ENCODE data around the gene CACNB4. TPM values are rescaled to one million over a fixed set of nuclear protein-coding genes. Genes with fewer than 3 reads are reported as not detected.

The CACNB4 gene
- total RNA-seq, 1 experiment from 2014 or later, result not detected

DNA sequence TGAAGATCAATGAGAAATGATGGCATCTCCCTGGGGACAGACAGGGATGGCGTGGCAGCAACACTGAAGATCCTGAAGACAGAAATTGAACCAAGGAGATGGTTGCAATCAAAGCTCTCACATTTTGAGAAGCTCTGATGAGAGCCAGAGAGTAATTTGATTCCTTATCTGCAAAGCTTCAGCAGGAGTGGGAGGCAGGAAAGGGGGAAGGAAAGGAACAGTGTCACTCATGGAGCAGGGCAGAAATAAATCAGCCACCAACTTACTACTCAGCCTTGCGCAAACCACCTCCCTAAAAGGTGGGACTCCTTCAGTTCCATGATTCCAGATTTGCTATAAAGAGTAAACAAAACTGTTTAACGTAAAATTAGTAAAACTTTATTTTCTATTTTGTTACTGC is 119.2 kb downstream of the CACNB4 start:
- no peak overlapping the region for H3K4me3 ChIP-seq
- no peaks in the 10 kb centered on the region for H3K9me3 ChIP-seq
- H3K27me3 ChIP-seq, result no peaks in the 10 kb centered on the region
- no peaks in the 10 kb centered on the region for H3K36me3 ChIP-seq
- DNase-seq, result no peak

DNA sequence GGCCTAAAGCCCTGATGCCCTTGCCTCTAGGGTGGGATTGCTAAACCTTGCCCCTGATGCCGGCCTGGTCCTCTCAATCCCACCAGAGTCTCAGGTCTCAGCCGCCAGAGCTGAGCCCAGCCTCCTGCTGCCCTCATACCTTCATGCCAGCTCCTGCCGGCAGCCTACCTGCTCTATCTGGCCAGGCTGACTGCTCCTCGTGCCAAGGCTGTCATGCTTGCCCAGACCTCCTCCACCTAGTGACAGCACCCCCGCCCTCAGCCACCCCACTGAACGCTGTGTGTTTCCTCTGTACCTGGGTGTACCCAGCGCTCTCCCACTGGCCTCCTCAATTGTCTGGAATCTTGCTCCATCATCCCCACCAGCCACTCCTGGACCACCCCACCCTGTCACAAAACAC is 120.1 kb downstream of the CACNB4 start:
- no peaks in the 10 kb centered on the region for H3K27me3 ChIP-seq
- no peak for DNase-seq
- H3K4me3 ChIP-seq, result no peak overlapping the region
- H3K9me3 ChIP-seq, result no peaks in the 10 kb centered on the region
- no peaks in the 10 kb centered on the region for H3K36me3 ChIP-seq

DNA sequence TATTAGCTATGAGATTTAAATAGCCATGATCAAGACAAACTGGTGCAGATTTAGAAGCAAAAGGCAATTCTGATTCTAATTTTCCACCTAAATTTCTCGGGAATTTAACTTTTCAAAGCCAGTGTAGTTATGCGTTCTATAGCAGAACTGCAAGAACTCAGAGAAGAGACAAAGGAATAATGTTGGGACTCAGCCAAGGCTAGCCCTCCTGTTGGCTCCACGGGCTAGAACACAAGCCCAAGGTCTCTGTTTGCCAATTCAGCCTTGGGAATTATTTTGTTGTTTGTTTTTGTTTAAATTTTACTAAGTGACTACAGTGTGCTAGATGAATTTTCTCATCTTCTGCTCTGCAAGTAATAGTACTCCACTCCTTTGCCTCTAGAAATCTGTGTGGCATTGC is 121.2 kb downstream of the CACNB4 start:
- no peaks in the 10 kb centered on the region for H3K27me3 ChIP-seq
- no peak overlapping the region for H3K4me3 ChIP-seq
- no peaks in the 10 kb centered on the region for H3K9me3 ChIP-seq
- H3K36me3 ChIP-seq, result no peaks in the 10 kb centered on the region
- no peak for DNase-seq

DNA sequence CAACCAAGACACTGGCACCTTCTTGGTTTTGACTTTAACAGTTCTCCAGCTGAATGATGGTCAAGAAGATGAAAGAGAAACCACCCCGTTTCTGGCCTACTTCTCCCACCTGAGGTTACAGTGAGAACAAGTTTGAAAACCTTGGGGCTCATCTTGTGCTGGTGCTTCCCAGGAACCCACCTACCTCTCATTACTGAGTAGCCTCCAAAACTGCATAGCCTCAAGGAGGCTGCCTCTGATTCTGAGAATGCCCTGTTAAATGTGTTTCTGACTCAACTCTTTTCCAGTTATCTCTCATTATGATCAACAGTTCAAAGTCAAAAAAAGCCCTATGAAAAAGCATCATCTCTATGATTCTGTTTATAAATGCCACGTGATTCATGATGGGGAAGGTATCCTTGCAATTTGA is 121.9 kb downstream of the CACNB4 start:
- H3K4me3 ChIP-seq, result no peak overlapping the region
- no peaks in the 10 kb centered on the region for H3K36me3 ChIP-seq
- no peaks in the 10 kb centered on the region for H3K27me3 ChIP-seq
- no peak for DNase-seq
- no peaks in the 10 kb centered on the region for H3K9me3 ChIP-seq

DNA sequence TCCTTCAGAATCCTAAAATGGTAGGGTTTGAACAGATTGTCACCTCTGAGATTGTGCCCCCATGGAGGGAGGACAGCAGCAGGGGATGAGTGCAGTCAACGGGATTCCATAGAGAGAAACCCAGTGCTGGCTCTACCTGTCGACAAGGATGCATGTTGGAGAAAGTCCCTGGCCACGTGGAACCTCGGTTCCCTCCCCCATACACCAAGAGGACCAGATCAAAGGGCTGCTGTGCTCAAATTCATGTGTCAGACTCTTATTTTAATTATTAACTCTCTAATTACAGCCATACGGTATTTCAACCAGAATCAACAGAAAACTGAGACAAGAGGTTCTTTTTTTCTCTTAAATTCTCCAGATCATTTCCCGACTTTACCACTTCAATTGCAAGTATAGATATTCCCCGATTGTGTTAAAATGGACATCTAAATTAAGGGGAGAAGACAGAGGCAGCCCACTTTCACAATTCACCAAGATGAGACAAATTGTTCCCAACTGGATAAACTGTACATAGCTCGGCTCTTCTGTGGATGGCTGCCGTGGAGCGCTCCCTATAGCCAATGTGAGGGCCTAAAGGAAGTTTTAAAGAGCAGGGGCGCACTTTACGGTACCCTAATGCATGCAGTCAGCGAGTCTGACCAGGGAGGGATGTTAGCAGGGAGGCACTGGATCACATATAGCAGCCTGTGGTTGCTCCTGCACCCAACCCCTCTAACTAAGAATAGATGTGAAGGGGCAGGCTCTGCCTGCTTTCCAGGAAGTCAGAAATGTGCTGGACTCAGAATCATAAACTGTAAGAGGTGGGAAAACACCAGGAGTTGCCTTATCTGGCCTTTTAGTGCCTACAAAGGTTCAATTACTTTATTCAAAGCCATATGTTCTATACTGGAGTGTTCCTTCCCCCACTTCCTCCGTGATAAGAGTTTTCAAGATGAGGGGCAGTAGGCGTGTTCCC is 123.1 kb downstream of the CACNB4 start:
- H3K27me3 ChIP-seq, result no peaks in the 10 kb centered on the region
- no peak for DNase-seq
- no peaks in the 10 kb centered on the region for H3K36me3 ChIP-seq
- H3K9me3 ChIP-seq, result no peaks in the 10 kb centered on the region
- H3K4me3 ChIP-seq, result no peak overlapping the region

DNA sequence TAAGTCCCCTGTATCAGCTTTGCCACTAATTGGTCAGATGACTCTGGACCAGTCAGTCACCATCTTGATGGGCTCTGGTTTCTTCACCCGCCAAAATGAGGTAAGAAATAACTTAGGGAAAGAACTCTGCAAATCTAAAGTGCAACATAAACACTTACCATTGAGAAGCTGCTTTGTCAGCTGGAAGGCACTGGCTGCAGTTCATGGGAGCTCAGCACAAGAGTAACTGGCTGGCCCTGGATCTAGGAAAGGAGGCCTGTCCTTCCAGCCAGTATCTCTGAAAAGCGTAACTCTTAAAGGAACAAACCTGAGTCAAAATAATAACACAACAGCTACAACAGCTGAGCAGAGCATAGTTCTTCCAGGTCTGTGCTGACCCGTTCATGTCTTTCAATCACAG is 123.9 kb downstream of the CACNB4 start:
- Histone ChIP-seq H3K27me3 (no peaks in the 10 kb centered on the region), H3K4me3 (no peak overlapping the region), H3K36me3 (no peaks in the 10 kb centered on the region), H3K9me3 (no peaks in the 10 kb centered on the region)
- DNase-seq, result no peak

DNA sequence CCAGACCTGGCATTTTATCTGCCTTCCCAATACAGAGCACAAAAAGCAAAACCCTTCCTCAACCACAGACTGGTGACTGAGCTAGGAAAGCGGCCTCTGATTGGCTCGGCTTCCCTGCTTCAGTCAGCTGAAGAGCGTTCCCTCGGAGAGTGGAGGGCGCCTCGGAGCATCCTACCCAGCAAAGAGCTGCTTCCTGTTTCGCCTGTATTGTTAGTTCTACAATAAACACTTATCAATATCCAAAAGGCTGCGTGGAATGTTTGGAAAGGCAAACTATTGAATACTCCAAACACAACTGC is 125.0 kb downstream of the CACNB4 start:
- Histone ChIP-seq H3K36me3 (no peaks in the 10 kb centered on the region), H3K9me3 (no peaks in the 10 kb centered on the region), H3K27me3 (no peaks in the 10 kb centered on the region), H3K4me3 (no peak overlapping the region)
- no peak for DNase-seq

DNA sequence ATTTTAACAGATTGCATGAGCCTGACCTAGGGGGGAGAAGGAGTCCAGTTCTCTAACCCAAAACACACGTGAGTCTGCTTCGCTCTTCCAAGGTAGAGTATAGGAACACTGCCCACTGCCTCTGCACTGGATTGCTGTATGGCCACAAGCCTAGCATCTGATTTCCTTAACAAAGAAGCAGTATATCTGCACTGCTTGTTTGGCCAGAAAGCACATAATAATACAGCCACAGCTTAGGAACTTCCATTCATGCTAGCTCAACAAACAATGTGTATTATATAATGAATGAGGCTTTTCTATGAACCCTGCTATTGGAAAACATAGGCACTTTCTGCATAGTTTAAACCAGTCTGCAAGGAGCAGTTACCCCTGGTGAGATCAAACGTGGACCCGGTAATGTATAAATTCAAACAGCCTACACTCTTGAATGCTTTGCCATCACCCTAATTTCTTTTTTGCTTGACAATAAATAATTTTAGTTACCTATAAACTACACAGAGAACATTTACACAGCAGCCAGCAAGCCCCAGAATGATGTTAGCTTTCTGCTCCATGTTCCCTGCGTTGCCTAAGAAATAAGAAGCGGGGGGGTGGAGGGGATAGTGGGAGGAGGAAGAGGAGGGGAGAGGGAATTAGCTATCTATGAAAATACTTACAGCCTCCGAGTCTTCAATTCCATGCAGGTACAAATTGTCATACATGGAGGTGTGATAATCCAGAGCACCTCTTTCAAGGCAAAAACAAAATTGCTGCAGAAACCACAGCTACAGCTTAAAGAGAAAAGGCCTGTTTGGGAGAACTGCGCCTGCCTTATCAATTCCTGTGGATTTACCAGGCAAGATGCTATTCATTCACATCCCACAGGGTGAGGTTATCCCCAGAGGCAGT is 125.6 kb downstream of the CACNB4 start:
- DNase-seq, result no peak
- no peak overlapping the region for H3K4me3 ChIP-seq
- H3K9me3 ChIP-seq, result no peaks in the 10 kb centered on the region
- no peaks in the 10 kb centered on the region for H3K36me3 ChIP-seq
- no peaks in the 10 kb centered on the region for H3K27me3 ChIP-seq

DNA sequence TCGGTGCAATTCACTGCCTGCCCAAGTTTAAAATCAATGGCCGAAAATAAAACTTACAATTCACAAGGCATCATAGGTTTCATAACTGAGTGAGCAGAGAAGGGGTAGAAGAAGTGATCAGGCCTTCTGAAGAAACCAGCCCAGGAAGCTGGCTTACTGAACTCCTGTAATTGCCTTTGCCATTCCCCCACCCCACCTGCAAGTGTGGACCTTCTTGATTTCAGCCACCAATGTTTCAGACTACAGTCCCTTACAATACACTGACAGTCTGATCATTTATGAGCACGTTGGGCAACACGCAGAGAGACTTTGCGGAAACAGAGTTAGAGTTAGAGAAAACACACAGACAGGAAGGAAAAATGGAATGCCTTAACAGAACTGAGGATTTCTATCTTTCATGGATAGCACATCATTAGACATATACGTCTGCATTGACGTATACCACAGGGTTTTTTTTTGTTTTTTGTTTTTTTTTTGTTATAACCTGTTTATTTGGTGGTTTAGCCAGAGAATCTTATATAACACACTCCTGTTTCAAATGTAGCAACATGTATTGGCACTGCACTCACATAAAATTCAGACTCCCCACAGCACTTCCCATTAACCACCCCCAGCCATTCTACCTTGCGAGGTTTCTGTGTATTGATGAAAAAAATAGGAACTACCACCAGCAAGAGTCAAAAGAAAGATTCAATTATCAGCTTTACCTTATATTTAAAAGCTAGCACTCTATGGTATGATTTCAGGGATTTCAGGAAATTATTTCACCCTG is 126.4 kb downstream of the CACNB4 start:
- no peaks in the 10 kb centered on the region for H3K27me3 ChIP-seq
- no peak overlapping the region for H3K4me3 ChIP-seq
- no peak for DNase-seq
- no peaks in the 10 kb centered on the region for H3K36me3 ChIP-seq
- no peaks in the 10 kb centered on the region for H3K9me3 ChIP-seq

DNA sequence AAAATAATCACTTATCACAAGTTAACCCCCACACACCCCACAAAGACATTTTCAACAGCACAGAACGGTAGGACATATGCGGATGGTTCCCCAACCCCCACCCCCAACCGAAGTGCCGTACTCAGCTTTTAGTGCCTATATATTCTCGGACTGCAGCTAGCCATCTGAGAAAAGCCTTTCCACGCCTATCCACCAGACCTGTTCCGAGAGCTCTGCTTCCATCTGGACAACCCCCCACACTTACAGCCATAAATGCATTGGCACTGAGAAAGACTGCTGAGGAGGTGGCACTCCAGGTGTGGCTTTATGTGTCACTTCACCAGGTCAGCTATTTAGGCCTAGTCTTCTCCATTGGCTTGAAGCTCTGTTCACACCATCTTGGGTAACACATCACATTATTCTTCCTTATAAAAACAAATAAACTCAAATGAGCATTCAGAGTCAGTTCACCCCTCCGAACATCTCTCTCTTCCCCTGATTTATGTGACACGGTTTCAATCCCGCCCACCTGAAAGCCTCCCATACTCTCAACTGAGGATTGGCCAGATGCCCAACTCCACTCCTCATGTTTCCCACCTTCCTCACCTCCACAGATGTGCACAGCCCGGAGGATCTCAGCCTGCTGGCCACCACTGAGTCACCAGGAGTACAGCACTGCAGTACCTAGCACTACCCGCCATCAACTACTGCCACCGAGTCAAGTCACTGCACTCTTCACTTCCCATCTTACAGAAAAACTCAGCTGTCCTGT is 127.4 kb downstream of the CACNB4 start:
- no peak overlapping the region for H3K4me3 ChIP-seq
- DNase-seq, result no peak
- no peaks in the 10 kb centered on the region for H3K27me3 ChIP-seq
- H3K9me3 ChIP-seq, result no peaks in the 10 kb centered on the region
- no peaks in the 10 kb centered on the region for H3K36me3 ChIP-seq

DNA sequence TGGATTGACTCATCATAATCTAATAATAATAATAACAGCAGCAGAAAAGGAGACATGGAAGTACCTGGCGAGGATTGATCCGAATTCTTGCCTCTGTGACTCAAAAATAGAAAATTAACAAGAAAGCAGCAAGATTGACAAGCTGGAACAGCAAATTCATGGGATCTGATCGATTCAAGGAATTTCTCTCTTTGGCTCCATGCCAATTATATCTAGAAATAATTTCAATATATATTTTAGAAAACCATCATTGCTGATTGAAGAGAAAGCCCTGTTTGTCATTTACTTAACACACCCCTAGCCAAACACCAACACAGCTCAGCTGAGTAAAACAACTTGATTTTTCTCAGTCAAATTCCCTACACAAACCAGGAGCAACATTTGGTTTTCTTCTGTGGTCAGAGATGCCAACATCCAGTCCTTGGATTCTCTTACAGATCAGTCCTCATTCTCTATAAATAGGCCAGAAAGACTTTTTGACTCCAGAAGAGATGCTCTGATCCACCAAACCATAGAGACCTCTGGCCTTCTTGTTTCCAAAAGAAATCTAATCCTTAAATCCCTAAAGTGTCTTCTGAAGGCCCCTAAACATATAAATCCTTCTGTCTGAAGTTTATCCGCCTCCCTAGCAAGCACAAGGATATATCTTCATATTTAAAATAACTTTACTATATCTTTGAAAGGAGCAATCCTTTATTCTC is 129.9 kb downstream of the CACNB4 start:
- no peak for DNase-seq
- H3K9me3 ChIP-seq, result no peaks in the 10 kb centered on the region
- no peaks in the 10 kb centered on the region for H3K27me3 ChIP-seq
- no peak overlapping the region for H3K4me3 ChIP-seq
- no peaks in the 10 kb centered on the region for H3K36me3 ChIP-seq

DNA sequence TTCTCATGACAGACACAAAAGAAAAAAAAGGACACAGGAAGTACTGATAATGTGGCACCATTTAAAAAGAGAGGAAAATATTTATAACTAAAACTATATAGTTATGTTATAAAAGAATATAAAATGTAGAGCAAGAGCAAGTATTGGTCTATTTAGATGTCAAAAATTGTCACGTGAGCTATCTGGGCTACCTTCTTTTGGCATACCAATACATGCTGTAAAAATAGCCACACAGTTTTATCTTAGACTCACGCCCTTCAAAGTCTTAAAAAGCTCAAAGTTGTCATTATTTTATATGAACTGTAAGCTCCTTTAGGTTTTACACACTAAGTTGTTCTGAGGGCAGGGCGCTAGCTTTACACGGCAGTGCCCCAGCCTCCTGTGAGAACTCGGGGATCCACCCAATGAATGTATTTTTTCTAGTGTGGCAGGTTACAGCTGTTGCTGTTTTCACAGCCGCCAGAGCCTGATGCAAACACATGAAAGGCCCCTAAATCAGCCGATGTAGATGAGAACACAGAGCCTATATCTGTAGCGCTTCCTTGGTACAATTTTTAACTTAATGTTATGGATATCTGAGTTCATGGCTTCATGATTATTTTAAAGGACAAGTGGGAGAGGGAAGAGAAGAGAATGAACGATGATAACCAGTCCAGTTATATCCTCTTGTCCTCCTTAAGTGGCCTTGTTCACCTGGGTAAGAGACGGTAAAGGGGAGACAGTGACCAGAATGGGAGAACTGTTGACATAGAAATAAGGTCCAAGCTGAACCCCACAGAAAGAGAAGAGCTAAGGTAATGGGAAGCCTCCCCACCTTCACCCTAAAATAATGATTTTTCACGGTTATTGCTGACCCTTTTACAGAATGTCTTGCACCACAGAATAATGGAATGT is 130.8 kb downstream of the CACNB4 start:
- Histone ChIP-seq H3K36me3 (no peaks in the 10 kb centered on the region), H3K9me3 (no peaks in the 10 kb centered on the region), H3K27me3 (no peaks in the 10 kb centered on the region), H3K4me3 (no peak overlapping the region)
- no peak for DNase-seq

DNA sequence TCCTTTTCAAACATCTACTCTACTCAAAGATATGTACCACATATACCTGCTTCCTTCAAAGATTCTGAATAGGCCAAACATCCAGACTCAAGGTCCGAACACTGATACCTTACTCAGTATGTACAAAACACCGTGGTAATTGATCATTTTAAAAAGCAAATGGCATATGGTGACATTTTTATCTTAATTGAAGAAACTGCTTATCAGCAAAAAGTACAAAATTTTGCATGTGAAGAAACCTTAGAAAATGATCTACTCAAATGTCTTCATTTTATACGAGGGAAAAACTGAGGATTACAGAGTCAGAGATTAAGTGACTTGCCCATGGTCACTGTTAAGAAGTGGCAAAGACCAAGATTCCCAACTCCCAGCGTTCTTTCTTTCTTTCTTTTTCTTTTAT is 133.0 kb downstream of the CACNB4 start:
- Histone ChIP-seq H3K36me3 (no peaks in the 10 kb centered on the region), H3K4me3 (no peak overlapping the region), H3K9me3 (no peaks in the 10 kb centered on the region), H3K27me3 (no peaks in the 10 kb centered on the region)
- DNase-seq, result no peak

DNA sequence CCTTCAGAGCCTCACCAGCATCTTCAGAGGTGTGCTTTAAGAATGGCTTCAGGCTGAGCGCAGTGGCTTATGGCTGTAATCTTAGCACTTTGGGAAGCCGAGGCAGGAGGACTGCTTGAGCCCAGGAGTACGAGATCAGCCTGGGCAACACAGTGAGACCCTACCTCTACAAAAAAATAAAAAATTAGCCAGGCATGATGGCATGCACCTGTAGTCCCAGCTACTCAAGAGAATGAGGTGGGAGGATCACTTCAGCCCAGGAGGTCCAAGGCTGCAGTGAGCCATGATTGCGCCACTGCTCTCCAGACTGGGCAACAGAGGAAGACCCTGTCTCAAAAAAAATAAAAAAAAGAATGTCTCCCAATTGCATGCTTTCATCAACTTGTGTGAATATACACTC is 137.3 kb downstream of the CACNB4 start:
- no peaks in the 10 kb centered on the region for H3K9me3 ChIP-seq
- H3K36me3 ChIP-seq, result no peaks in the 10 kb centered on the region
- no peak for DNase-seq
- H3K4me3 ChIP-seq, result no peak overlapping the region
- H3K27me3 ChIP-seq, result no peaks in the 10 kb centered on the region; the same call in 1 of the 2 replicates

DNA sequence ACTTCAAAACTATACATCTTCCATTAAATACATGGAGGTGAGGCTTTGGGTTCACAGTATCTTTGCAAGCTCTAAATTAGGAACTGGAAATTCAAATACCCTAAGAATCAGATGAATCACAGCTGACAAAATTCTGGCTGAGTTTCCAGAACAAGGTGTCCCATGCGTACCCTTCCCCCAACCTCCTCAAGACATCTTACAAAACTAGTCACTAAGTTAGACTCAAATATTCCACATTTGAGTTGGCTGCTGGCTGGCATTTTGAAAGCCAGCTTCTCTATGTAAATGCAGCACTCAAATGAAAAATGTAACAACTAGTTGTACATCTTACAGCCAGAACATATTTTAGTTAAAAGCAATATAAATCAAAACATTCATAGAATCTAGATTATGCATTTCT is 139.6 kb downstream of the CACNB4 start:
- no peaks in the 10 kb centered on the region for H3K9me3 ChIP-seq
- no peaks in the 10 kb centered on the region; the same call in 1 of the 2 replicates for H3K27me3 ChIP-seq
- DNase-seq, result no peak
- no peak overlapping the region for H3K4me3 ChIP-seq
- no peaks in the 10 kb centered on the region for H3K36me3 ChIP-seq

All from MG63 (cell line).